Measurements from ENCODE around the gene FANCI. TPM values are rescaled to one million over a fixed set of nuclear protein-coding genes. Genes with fewer than 3 reads are reported as not detected.

FANCI gene
- total RNA-seq, 1 experiment from 2014 or later, result 112 TPM

DNA sequence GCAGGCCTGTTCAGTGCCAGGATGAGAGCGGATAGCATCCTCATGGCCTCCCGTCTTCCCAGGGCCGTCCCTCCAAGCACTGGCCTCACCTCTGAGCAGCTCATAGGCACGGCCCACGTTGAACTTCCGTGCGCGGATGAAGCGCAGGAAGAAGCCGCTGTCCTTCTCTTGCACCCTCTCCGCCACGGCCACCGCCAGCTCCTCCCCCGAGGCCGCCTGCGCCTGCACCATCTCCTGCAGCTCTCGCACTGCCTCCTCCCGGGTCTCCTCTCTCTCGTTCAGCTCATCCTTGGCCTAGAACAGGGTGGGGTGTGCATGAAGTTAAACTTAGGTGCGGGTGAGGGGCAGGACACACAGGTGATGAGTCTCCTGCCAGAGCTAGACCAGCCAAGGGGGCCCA, 26.7 kb upstream of the FANCI start:
- Histone ChIP-seq H3K4me1 (ENCODE audit: control insufficient read depth in 1 of 2, insufficient read depth in 2 of 2, low read length in 2 of 2) (peaks cover 0 to 8% of the 10 kb centered on the region in 2 experiments; a peak in 2 of 4 replicates), H2AFZ (ENCODE audit: low read depth, low read length, poor library complexity, severe bottlenecking) (no peak overlapping the region), H4K20me1 (ENCODE audit: insufficient read depth) (no peaks in the 10 kb centered on the region), H3K79me2 (ENCODE audit: insufficient read depth, low read length) (no peaks in the 10 kb centered on the region), H3K9me3 (ENCODE audit: control insufficient read depth in 1 of 2, insufficient read depth in 1 of 2, low read depth in 1 of 2, low read length in 2 of 2) (no peaks in the 10 kb centered on the region), H3K36me3 (ENCODE audit: control insufficient read depth in 1 of 2, insufficient read depth in 2 of 2, low read length in 2 of 2) (no peaks in the 10 kb centered on the region), H3K4me2 (ENCODE audit: low read length) (no peak overlapping the region), H3K4me3 (replicated peaks in 1 of 2; ENCODE audit: low read depth in 1 of 2, low read length in 2 of 2) (no peak overlapping the region), H3K27ac (ENCODE audit: low read depth, low read length) (no peak overlapping the region), H3K27me3 (ENCODE audit: insufficient read depth, low read length) (no peaks in the 10 kb centered on the region), H3K9ac (ENCODE audit: low read length) (no peak overlapping the region), H3K9me2 (ENCODE audit: insufficient read depth) (no peaks in the 10 kb centered on the region)
- DNase-seq (ENCODE audit: low read depth, low spot score), result no peak
- ChIA-PET CTCF (interaction anchor here (1.9 kb wide), 1 partner anchor 10 kb away, joined by 11 read pairs; no protein-coding TSS in a partner anchor), POLR2A (no interaction called here), RAD21 (ENCODE audit: low non-redundant PET in 1 of 2, low total read pairs in 2 of 2, uncharacterized antibody in 2 of 2, unreplicated experiment in 2 of 2) (no interaction called here)
- TF ChIP-seq, protein P1, sequence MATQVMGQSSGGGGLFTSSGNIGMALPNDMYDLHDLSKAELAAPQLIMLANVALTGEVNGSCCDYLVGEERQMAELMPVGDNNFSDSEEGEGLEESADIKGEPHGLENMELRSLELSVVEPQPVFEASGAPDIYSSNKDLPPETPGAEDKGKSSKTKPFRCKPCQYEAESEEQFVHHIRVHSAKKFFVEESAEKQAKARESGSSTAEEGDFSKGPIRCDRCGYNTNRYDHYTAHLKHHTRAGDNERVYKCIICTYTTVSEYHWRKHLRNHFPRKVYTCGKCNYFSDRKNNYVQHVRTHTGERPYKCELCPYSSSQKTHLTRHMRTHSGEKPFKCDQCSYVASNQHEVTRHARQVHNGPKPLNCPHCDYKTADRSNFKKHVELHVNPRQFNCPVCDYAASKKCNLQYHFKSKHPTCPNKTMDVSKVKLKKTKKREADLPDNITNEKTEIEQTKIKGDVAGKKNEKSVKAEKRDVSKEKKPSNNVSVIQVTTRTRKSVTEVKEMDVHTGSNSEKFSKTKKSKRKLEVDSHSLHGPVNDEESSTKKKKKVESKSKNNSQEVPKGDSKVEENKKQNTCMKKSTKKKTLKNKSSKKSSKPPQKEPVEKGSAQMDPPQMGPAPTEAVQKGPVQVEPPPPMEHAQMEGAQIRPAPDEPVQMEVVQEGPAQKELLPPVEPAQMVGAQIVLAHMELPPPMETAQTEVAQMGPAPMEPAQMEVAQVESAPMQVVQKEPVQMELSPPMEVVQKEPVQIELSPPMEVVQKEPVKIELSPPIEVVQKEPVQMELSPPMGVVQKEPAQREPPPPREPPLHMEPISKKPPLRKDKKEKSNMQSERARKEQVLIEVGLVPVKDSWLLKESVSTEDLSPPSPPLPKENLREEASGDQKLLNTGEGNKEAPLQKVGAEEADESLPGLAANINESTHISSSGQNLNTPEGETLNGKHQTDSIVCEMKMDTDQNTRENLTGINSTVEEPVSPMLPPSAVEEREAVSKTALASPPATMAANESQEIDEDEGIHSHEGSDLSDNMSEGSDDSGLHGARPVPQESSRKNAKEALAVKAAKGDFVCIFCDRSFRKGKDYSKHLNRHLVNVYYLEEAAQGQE (IDR thresholded peaks at IDR 0.05; ENCODE audit: low read depth), result no peak
- TF ChIP-seq EGR1 (IDR thresholded peaks at IDR 0.05; ENCODE audit: low read depth) (no peak), ZNF274 (IDR thresholded peaks at IDR 0.05; ENCODE audit: low read depth, low read length) (no peak), POLR2AphosphoS5 (IDR thresholded peaks at IDR 0.05; ENCODE audit: low read depth, low read length) (no peak), CEBPB (IDR thresholded peaks at IDR 0.05; ENCODE audit: low read depth) (no peak), CBX3 (IDR thresholded peaks at IDR 0.05; ENCODE audit: low read depth) (no peak), EZH2 (IDR thresholded peaks at IDR 0.05) (no peak), ATF3 (IDR thresholded peaks at IDR 0.05) (no peak)
- BruUV-seq (replicated peaks), result no TSS peak
- ATAC-seq, result no peak
- intact Hi-C loops (cut with micrococcal nuclease), result no loop called here
